ENCODE results near the gene ZNF346.
"Not testable (repeated sequence)": the region's sequence is repeated elsewhere in the genome, so short reads cannot be mapped to it uniquely, and the experiment has no call there.

ZNF346 gene

GRCh38 chr5:176995896-176996767, 26.4 kb upstream of the ZNF346 start:
- H3K27me3 ChIP-seq (ENCODE audit: control insufficient read depth, insufficient read depth, low read length) = no peaks in the 10 kb centered on the region
- H3K36me3 ChIP-seq (ENCODE audit: control insufficient read depth, insufficient read depth, low read length) = no peaks in the 10 kb centered on the region
- peaks cover 3% of the 10 kb centered on the region for H3K4me1 ChIP-seq (ENCODE audit: control insufficient read depth, insufficient read depth, low read length)
- H3K27ac ChIP-seq (ENCODE audit: low read depth, low read length) = no peak overlapping the region
- H3K4me3 ChIP-seq (ENCODE audit: low read length) = no peak overlapping the region
- no peak overlapping the region for H3K9ac ChIP-seq (ENCODE audit: low read length)

- no peaks in the 10 kb centered on the region for H3K27me3 ChIP-seq (ENCODE audit: control insufficient read depth, insufficient read depth, low read length)
- H3K4me3 ChIP-seq (ENCODE audit: low read length) = no peak overlapping the region
- peaks cover 3% of the 10 kb centered on the region for H3K4me1 ChIP-seq (ENCODE audit: control insufficient read depth, insufficient read depth, low read length)
- no peak overlapping the region for H3K27ac ChIP-seq (ENCODE audit: low read depth, low read length)
- H3K36me3 ChIP-seq (ENCODE audit: control insufficient read depth, insufficient read depth, low read length) = no peaks in the 10 kb centered on the region
- no peak overlapping the region for H3K9ac ChIP-seq (ENCODE audit: low read length)
Observed at GRCh38 chr5:176996780-176997179, 25.7 kb upstream of the ZNF346 start.

GRCh38 chr5:176998828-176999227, 23.7 kb upstream of the ZNF346 start:
- Histone ChIP-seq H3K36me3 (ENCODE audit: control insufficient read depth, insufficient read depth, low read length) (no peaks in the 10 kb centered on the region), H3K4me3 (ENCODE audit: low read length) (no peak overlapping the region), H3K27ac (ENCODE audit: low read depth, low read length) (no peak overlapping the region), H3K9ac (ENCODE audit: low read length) (no peak overlapping the region), H3K4me1 (ENCODE audit: control insufficient read depth, insufficient read depth, low read length) (peaks cover 3% of the 10 kb centered on the region), H3K27me3 (ENCODE audit: control insufficient read depth, insufficient read depth, low read length) (no peaks in the 10 kb centered on the region)

- H3K4me3 ChIP-seq (ENCODE audit: low read length); H3K27me3 ChIP-seq (ENCODE audit: control insufficient read depth, insufficient read depth, low read length); H3K36me3 ChIP-seq (ENCODE audit: control insufficient read depth, insufficient read depth, low read length); H3K9ac ChIP-seq (ENCODE audit: low read length); H3K27ac ChIP-seq (ENCODE audit: low read depth, low read length); H3K4me1 ChIP-seq (ENCODE audit: control insufficient read depth, insufficient read depth, low read length): not testable (repeated sequence)
Observed at GRCh38 chr5:176999526-176999925, 23.0 kb upstream of the ZNF346 start.

DNA sequence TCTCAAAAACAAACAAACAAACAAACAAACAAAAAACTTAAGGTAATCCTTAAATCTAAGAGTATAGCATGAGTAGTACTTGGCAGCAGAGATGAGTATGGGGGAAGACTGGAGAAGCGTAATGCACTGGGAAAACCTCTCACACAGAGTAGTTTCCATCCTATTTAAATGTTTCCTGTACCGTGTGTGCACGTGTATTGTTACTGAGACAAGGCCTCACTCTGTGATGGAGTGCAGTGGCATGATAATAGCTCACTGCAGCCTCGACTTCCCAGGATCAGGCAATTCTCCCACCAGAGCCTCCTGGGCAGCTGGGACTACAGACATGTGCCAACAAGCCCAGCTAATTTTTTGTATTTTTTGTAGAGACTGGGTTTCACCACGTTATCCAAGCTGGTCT, 18.8 kb upstream of the ZNF346 start:
- H3K27ac ChIP-seq (ENCODE audit: low read depth, low read length) = no peak overlapping the region
- H3K36me3 ChIP-seq (ENCODE audit: control insufficient read depth, insufficient read depth, low read length) = no peaks in the 10 kb centered on the region
- peaks cover 4% of the 10 kb centered on the region for H3K4me1 ChIP-seq (ENCODE audit: control insufficient read depth, insufficient read depth, low read length)
- H3K9ac ChIP-seq (ENCODE audit: low read length) = no peak overlapping the region
- no peak overlapping the region for H3K4me3 ChIP-seq (ENCODE audit: low read length)
- H3K27me3 ChIP-seq (ENCODE audit: control insufficient read depth, insufficient read depth, low read length) = no peaks in the 10 kb centered on the region

DNA sequence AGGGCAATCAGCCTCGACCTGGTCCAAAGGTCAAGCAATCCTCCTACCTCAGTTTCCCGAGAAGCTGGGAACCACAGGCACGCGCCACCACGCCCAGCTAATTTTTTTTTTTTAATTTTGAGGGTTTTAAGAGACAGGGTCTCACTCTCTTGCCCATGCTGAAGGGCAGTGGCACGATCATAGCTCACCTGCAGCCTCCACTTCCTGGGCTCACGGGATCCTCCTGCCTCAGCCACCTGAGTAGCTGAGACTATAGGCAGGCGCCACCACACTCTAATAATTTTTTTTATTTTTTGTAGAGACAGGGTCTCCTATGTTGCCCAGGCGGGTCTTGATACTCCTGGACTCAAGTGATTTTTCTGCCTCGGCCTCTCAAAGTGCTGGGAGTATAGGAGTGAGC, 17.5 kb upstream of the ZNF346 start:
- Histone ChIP-seq H3K27ac (ENCODE audit: low read depth, low read length) (no peak overlapping the region), H3K9ac (ENCODE audit: low read length) (no peak overlapping the region)

DNA sequence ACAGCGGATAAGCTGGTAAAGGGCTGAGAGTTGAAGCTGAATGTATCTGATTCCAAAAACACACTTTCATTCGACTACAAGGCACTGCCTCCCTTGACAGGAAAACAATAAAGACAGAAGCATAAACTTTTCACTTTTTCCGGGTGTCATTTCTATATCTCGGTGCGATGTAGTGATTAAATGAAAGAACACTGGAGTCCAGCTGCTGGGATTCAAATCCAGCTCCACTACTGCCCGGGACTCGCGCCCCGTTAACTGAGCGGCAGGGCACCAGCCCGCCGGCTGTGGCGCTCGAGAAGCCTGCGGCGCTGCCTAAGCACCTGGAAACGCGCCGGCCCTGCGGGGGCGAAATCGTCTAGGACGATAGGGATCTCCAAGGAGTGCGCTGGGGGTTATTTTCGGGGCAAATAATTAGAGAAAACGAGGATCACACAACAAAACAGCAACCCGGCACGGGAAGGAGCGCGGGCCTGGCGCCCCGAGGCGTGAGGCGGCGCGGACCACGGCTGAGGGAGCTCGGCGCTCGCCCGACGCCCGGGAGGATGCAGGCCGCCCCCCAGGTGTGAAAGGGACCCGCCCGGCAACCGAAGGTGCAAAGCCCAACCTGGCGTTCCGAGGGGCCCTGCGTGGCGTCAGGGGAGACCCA, 16.8 kb upstream of the ZNF346 start:
- H3K4me1 ChIP-seq (ENCODE audit: control insufficient read depth, insufficient read depth, low read length) = peaks cover 4% of the 10 kb centered on the region

More for the DNA sequence above, 17.5 kb upstream of the ZNF346 start:
- Histone ChIP-seq H3K4me3 (ENCODE audit: low read length) (peak overlapping the region; percentile 90), H3K27me3 (ENCODE audit: control insufficient read depth, insufficient read depth, low read length) (no peaks in the 10 kb centered on the region), H3K36me3 (ENCODE audit: control insufficient read depth, insufficient read depth, low read length) (no peaks in the 10 kb centered on the region), H3K4me1 (ENCODE audit: control insufficient read depth, insufficient read depth, low read length) (peaks cover 4% of the 10 kb centered on the region)

DNA sequence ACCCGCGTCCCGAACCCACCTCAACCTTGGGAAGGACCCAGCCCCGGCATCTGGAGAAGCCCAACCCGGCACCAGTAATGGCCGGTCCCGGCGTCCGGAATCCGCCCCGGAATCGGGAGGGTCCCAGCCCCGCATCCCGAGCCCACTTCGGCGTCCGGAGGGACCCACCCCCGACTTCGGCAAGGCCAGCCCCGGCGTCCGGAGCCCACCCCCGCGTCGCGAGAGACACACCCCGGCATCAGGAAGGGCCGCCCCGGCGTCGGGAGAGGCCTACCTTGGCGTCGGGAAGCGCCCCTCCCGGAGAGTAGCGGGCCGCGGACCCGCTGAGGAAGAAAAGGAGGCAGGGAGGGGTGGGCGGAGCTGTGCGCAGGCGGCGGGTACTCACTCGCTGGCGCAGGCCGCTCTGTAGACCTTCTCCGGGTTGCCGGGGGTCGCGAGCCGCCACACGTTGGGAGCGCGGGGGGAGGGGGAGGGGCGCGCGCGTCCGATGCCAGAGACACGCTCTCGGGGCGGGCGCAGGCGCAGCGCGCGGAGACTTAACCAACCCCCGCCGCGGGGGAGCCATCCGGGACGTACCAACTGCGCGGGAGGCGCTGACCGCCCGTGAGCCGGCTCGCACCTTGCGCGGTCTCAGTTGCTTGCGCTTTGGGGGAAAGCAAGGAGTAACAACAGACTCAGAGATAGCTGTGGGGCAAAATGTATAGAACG, 16.1 kb upstream of the ZNF346 start, which contains the start of gene UIMC1:
UIMC1 (minus strand) TSS at position 515 of the 708 bp plus-strand sequence. CDS start 24,164 bp downstream, outside the sequence.
- Histone ChIP-seq H3K27me3 (ENCODE audit: control insufficient read depth, insufficient read depth, low read length) (no peaks in the 10 kb centered on the region), H3K9ac (ENCODE audit: low read length) (peak within 1 kb of the TSS; percentile 90), H3K4me3 (ENCODE audit: low read length) (peak within 1 kb of the TSS; percentile 90), H3K36me3 (ENCODE audit: control insufficient read depth, insufficient read depth, low read length) (no peaks in the 10 kb centered on the region), H3K27ac (ENCODE audit: low read depth, low read length) (peak within 1 kb of the TSS; percentile 92), H3K4me1 (ENCODE audit: control insufficient read depth, insufficient read depth, low read length) (peaks cover 4% of the 10 kb centered on the region)

More for the DNA sequence above, 16.8 kb upstream of the ZNF346 start:
- Histone ChIP-seq H3K4me3 (ENCODE audit: low read length) (peak overlapping the region; percentile 90), H3K9ac (ENCODE audit: low read length) (peak overlapping the region; percentile 90), H3K36me3 (ENCODE audit: control insufficient read depth, insufficient read depth, low read length) (no peaks in the 10 kb centered on the region), H3K27me3 (ENCODE audit: control insufficient read depth, insufficient read depth, low read length) (no peaks in the 10 kb centered on the region), H3K27ac (ENCODE audit: low read depth, low read length) (peak overlapping the region; percentile 92)

DNA sequence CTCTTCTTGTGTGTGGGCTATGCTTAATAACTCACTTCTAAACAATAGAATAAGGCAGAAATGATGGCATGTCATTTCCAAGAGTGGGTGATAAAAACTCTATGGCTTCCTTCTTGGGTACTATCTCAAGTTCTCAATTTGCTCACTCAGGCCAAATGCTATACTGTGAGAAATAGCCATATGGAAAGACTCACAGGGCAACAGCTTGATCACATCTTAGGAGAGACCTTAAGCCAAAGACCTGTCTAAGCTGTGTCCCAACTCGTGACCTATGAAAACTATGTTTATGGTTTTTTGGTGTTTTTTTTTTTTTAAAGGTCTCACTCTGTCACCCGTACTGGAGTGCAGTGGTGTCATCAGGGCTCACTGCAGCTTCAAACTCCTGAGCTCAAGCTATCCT, 13.8 kb upstream of the ZNF346 start:
- Histone ChIP-seq H3K9ac (ENCODE audit: low read length) (no peak overlapping the region), H3K27ac (ENCODE audit: low read depth, low read length) (no peak overlapping the region), H3K4me3 (ENCODE audit: low read length) (no peak overlapping the region), H3K4me1 (ENCODE audit: control insufficient read depth, insufficient read depth, low read length) (peaks cover 10% of the 10 kb centered on the region), H3K27me3 (ENCODE audit: control insufficient read depth, insufficient read depth, low read length) (no peaks in the 10 kb centered on the region), H3K36me3 (ENCODE audit: control insufficient read depth, insufficient read depth, low read length) (no peaks in the 10 kb centered on the region)

GRCh38 chr5:177010153-177010552, 12.3 kb upstream of the ZNF346 start:
- Histone ChIP-seq H3K4me3 (ENCODE audit: low read length) (no peak overlapping the region), H3K36me3 (ENCODE audit: control insufficient read depth, insufficient read depth, low read length) (no peaks in the 10 kb centered on the region), H3K9ac (ENCODE audit: low read length) (no peak overlapping the region), H3K4me1 (ENCODE audit: control insufficient read depth, insufficient read depth, low read length) (peaks cover 11% of the 10 kb centered on the region), H3K27me3 (ENCODE audit: control insufficient read depth, insufficient read depth, low read length) (no peaks in the 10 kb centered on the region), H3K27ac (ENCODE audit: low read depth, low read length) (no peak overlapping the region)

GRCh38 chr5:177015156-177015555, 7.3 kb upstream of the ZNF346 start:
- Histone ChIP-seq H3K4me1 (ENCODE audit: control insufficient read depth, insufficient read depth, low read length) (peaks cover 7% of the 10 kb centered on the region), H3K9ac (ENCODE audit: low read length) (no peak overlapping the region), H3K36me3 (ENCODE audit: control insufficient read depth, insufficient read depth, low read length) (no peaks in the 10 kb centered on the region), H3K27ac (ENCODE audit: low read depth, low read length) (no peak overlapping the region), H3K27me3 (ENCODE audit: control insufficient read depth, insufficient read depth, low read length) (no peaks in the 10 kb centered on the region), H3K4me3 (ENCODE audit: low read length) (no peak overlapping the region)

DNA sequence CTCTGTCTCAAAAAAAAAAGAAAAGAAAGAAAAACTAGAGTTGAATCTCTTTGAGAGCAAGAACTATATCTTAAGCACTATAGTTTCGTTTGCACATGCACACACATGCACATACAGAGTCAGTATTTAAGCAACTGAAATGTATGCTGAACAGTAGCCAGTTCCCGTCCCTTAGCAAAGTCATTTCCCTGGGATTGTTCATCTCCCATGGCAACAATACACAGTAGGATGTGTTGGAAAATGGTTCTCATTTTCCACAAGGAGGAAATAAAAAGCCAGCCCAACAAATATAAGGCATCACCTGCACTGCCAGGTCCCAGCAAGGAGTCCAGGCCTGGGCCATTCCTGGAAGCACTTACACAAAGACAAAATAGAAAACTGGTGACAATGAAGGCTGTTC, 4.2 kb upstream of the ZNF346 start:
- H3K36me3 ChIP-seq (ENCODE audit: control insufficient read depth, insufficient read depth, low read length) = no peaks in the 10 kb centered on the region
- H3K4me3 ChIP-seq (ENCODE audit: low read length) = no peak overlapping the region
- no peak overlapping the region for H3K27ac ChIP-seq (ENCODE audit: low read depth, low read length)
- no peak overlapping the region for H3K9ac ChIP-seq (ENCODE audit: low read length)
- H3K4me1 ChIP-seq (ENCODE audit: control insufficient read depth, insufficient read depth, low read length) = peaks cover 5% of the 10 kb centered on the region
- no peaks in the 10 kb centered on the region for H3K27me3 ChIP-seq (ENCODE audit: control insufficient read depth, insufficient read depth, low read length)

Data from rectal smooth muscle tissue (tissue), 1 donor.